Measurements from ENCODE around the gene GAD1.

- TF ChIP-seq, protein P1, sequence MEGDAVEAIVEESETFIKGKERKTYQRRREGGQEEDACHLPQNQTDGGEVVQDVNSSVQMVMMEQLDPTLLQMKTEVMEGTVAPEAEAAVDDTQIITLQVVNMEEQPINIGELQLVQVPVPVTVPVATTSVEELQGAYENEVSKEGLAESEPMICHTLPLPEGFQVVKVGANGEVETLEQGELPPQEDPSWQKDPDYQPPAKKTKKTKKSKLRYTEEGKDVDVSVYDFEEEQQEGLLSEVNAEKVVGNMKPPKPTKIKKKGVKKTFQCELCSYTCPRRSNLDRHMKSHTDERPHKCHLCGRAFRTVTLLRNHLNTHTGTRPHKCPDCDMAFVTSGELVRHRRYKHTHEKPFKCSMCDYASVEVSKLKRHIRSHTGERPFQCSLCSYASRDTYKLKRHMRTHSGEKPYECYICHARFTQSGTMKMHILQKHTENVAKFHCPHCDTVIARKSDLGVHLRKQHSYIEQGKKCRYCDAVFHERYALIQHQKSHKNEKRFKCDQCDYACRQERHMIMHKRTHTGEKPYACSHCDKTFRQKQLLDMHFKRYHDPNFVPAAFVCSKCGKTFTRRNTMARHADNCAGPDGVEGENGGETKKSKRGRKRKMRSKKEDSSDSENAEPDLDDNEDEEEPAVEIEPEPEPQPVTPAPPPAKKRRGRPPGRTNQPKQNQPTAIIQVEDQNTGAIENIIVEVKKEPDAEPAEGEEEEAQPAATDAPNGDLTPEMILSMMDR (conservative IDR thresholded peaks at IDR 0.05; ENCODE audit: low read depth, low read length), result no peak
- TF ChIP-seq EZH2 (IDR thresholded peaks at IDR 0.05; ENCODE audit: borderline replicate concordance, low read depth, low read length, poor library complexity, severe bottlenecking), result no peak
Observed at GRCh38 chr2:170878066-170878465, 61.4 kb downstream of the GAD1 start.

Data from A673 (cell line).